H1 (cell line): ENCODE data around the gene NSD2. TPM values are rescaled to one million over a fixed set of nuclear protein-coding genes. Genes with fewer than 3 reads are reported as not detected.
"Not testable (repeated sequence)": the region's sequence is repeated elsewhere in the genome, so short reads cannot be mapped to it uniquely, and the experiment has no call there.

Source experiments
- CTCF ChIA-PET: fragments of 300-600 bp; sonication (Branson Sonifier 250); formaldehyde crosslinking; loops from one replicate; lab custom pipeline; 2021; ENCODE audit not compliant: partially characterized antibody; lab: Charles Lee
- POLR2A ChIA-PET: fragments of 300-600 bp; sonication (Branson Sonifier 250); formaldehyde crosslinking; loops from one replicate; lab custom pipeline; 2021; ENCODE audit warnings: inconsistent platforms; ENCODE audit not compliant: partially characterized antibody; lab: Charles Lee
- DNase-seq, 2 experiments: peaks; one replicate each; pipeline versions ENCODE4 v3.0.0 to v3.0.0-alpha.2; 2010 to 2022; ENCODE audit warnings: low spot score in 2 of 2, low read depth in 1 of 2, mixed read lengths in 1 of 2
- FAIRE-seq: peaks from 2 replicates; lab custom pipeline; 2011; peaks lifted over from hg19 to GRCh38; lab: Jason Lieb, UNC
- H2AFZ ChIP-seq: 2 replicates; pipeline ENCODE4 v1.8.1; 2012; ENCODE audit warnings: low read length, inconsistent platforms
- H2AK5ac ChIP-seq: 2 replicates; pipeline ENCODE4 v1.6.1; 2013; ENCODE audit warnings: low read depth, low read length
- H2BK120ac ChIP-seq: replicated peaks from 2 replicates; pipeline ENCODE3; 2013; ENCODE audit warnings: low read depth, low read length, inconsistent platforms
- H2BK12ac ChIP-seq: 2 replicates; pipeline ENCODE4 v1.6.1; 2013; ENCODE audit warnings: low read depth, low read length
- H2BK15ac ChIP-seq: 2 replicates; pipeline ENCODE4 v1.6.1; 2013; ENCODE audit warnings: low read length
- H2BK20ac ChIP-seq: 2 replicates; pipeline ENCODE4 v1.6.1; 2013; ENCODE audit warnings: low read length
- H2BK5ac ChIP-seq: 2 replicates; pipeline ENCODE4 v1.6.1; 2013; ENCODE audit warnings: low read depth, low read length
- H3K14ac ChIP-seq: 2 replicates; pipeline ENCODE4 v1.6.1; 2013; ENCODE audit warnings: inconsistent platforms; ENCODE audit not compliant: insufficient read length
- H3K18ac ChIP-seq: 2 replicates; pipeline ENCODE4 v1.6.1; 2013; ENCODE audit warnings: low read length; ENCODE audit errors: extremely low read depth
- H3K23ac ChIP-seq: 2 replicates; pipeline ENCODE4 v1.6.1; 2013; ENCODE audit warnings: inconsistent platforms; ENCODE audit not compliant: insufficient read length
- H3K23me2 ChIP-seq: 2 replicates; pipeline ENCODE4 v1.6.1; 2013; ENCODE audit warnings: low read depth, low read length
- H3K27ac ChIP-seq: 2 replicates; pipeline ENCODE4 v1.6.1; 2011; ENCODE audit warnings: low read depth, low read length, inconsistent platforms
- H3K27me3 ChIP-seq, 4 experiments: replicated peaks in 1 of 4; 1 replicate in 1 of 4; 2 replicates in 3 of 4; pipeline versions ENCODE4 v1.6.1 to v1.8.1; 2011 to 2013; ENCODE audit warnings: low read length in 3 of 4, mild to moderate bottlenecking in 3 of 4, inconsistent platforms in 2 of 4, mixed read lengths in 2 of 4, moderate library complexity in 1 of 4; ENCODE audit not compliant: control insufficient read depth in 3 of 4, insufficient read depth in 3 of 4; ENCODE audit errors: extremely low read depth in 1 of 4
- H3K36me3 ChIP-seq, 4 experiments: 2 replicates each; pipeline versions ENCODE4 v1.6.1 to v1.8.1; 2011 to 2013; ENCODE audit warnings: mild to moderate bottlenecking in 4 of 4, low read length in 3 of 4, moderate library complexity in 2 of 4, control low read depth in 1 of 4, inconsistent platforms in 1 of 4; ENCODE audit not compliant: insufficient read depth in 4 of 4, control insufficient read depth in 2 of 4
- H3K4ac ChIP-seq: replicated peaks from 2 replicates; pipeline ENCODE3; 2013; ENCODE audit warnings: low read length, low read depth, mixed read lengths, inconsistent platforms; ENCODE audit not compliant: insufficient read length
- H3K4me1 ChIP-seq, 4 experiments: replicated peaks in 1 of 4; 1 replicate in 1 of 4; 2 replicates in 3 of 4; pipeline versions ENCODE4 v1.6.1 to v1.8.1; 2011 to 2013; ENCODE audit warnings: low read length in 3 of 4, inconsistent platforms in 2 of 4, mixed read lengths in 1 of 4; ENCODE audit not compliant: insufficient read depth in 4 of 4, control insufficient read depth in 3 of 4
- H3K4me2 ChIP-seq, 2 experiments: 2 replicates each; pipeline versions ENCODE4 v1.6.1 to v1.8.1; 2011 to 2013; ENCODE audit warnings: low read depth in 2 of 2, low read length in 2 of 2, control low read depth in 1 of 2, inconsistent platforms in 1 of 2, mild to moderate bottlenecking in 1 of 2; ENCODE audit not compliant: insufficient read depth in 1 of 2
- H3K4me3 ChIP-seq, 4 experiments: fragments of 200-600, 300-600 bp in 1 of 4; sonication (generic), shearing (Covaris generic), sonication (Bioruptor Twin) in 1 of 4; 2 replicates each; pipeline versions ENCODE4 v1.5.1 to v1.8.1; 2011 to 2016; ENCODE audit warnings: low read length in 4 of 4, low read depth in 3 of 4, control low read depth in 2 of 4, inconsistent platforms in 2 of 4, mild to moderate bottlenecking in 2 of 4, mixed read lengths in 1 of 4, moderate library complexity in 1 of 4; ENCODE audit not compliant: insufficient read depth in 2 of 4; ENCODE audit errors: extremely low read depth in 1 of 4
- H3K56ac ChIP-seq: replicated peaks from 2 replicates; pipeline ENCODE3; 2013; ENCODE audit warnings: low read depth, mild to moderate bottlenecking, mixed read lengths, low read length, inconsistent platforms; ENCODE audit not compliant: insufficient read length
- H3K79me1 ChIP-seq: 2 replicates; pipeline ENCODE4 v1.6.1; 2013; ENCODE audit warnings: low read depth, low read length, control low read depth
- H3K79me2 ChIP-seq, 2 experiments: 2 replicates each; pipeline versions ENCODE4 v1.6.1 to v1.8.1; 2012 to 2013; ENCODE audit warnings: low read length in 2 of 2, mild to moderate bottlenecking in 2 of 2, inconsistent platforms in 1 of 2; ENCODE audit not compliant: insufficient read depth in 2 of 2, control insufficient read depth in 1 of 2
- H3K9ac ChIP-seq, 4 experiments: replicated peaks in 1 of 4; 1 replicate in 1 of 4; 2 replicates in 3 of 4; pipeline versions ENCODE4 v1.6.1 to v1.8.1; 2011 to 2013; ENCODE audit warnings: low read depth in 3 of 4, low read length in 3 of 4, control low read depth in 2 of 4, mild to moderate bottlenecking in 2 of 4, moderate library complexity in 2 of 4, inconsistent platforms in 1 of 4; ENCODE audit errors: extremely low read depth in 1 of 4
- H3K9me3 ChIP-seq, 2 experiments: 2 replicates each; pipeline versions ENCODE4 v1.6.1 to v1.8.1; 2012 to 2013; ENCODE audit warnings: mild to moderate bottlenecking in 2 of 2, moderate library complexity in 2 of 2, control low read depth in 1 of 2, inconsistent platforms in 1 of 2, low read depth in 1 of 2, low read length in 1 of 2, mixed read lengths in 1 of 2; ENCODE audit not compliant: insufficient read depth in 2 of 2
- H4K20me1 ChIP-seq, 2 experiments: replicated peaks in 1 of 2; 2 replicates each; pipeline versions ENCODE3 to v1.8.1; 2011 to 2013; ENCODE audit warnings: inconsistent platforms in 2 of 2, low read length in 2 of 2, mild to moderate bottlenecking in 1 of 2; ENCODE audit not compliant: insufficient read depth in 2 of 2, control insufficient read depth in 1 of 2
- H4K5ac ChIP-seq: 2 replicates; pipeline ENCODE4 v1.6.1; 2013; ENCODE audit warnings: low read length, low read depth, mixed read lengths, inconsistent platforms; ENCODE audit not compliant: insufficient read length
- H4K8ac ChIP-seq: 2 replicates; pipeline ENCODE4 v1.8.0; 2013; ENCODE audit warnings: mild to moderate bottlenecking, moderate library complexity, low read length, inconsistent platforms; ENCODE audit not compliant: insufficient read depth; ENCODE audit errors: extremely low read depth
- H4K91ac ChIP-seq: replicated peaks from 2 replicates; pipeline ENCODE3; 2013; ENCODE audit warnings: low read length, mixed read lengths, inconsistent platforms; ENCODE audit not compliant: insufficient read length
- BACH1 ChIP-seq: IDR thresholded peaks from 2 replicates; pipeline ENCODE4 v1.6.1; 2012; ENCODE audit warnings: low read length, improper control_type of control experiment
- JUND ChIP-seq: IDR thresholded peaks from 2 replicates; pipeline ENCODE4 v1.6.1; 2011; ENCODE audit warnings: mild to moderate bottlenecking, improper control_type of control experiment, low read length
- NANOG ChIP-seq: IDR thresholded peaks from 2 replicates; pipeline ENCODE4 v1.6.1; 2011; ENCODE audit warnings: low read length, low read depth, mild to moderate bottlenecking, inconsistent platforms; ENCODE audit not compliant: insufficient read depth, poor library complexity, severe bottlenecking
- SP2 ChIP-seq: IDR thresholded peaks from 2 replicates; pipeline ENCODE4 v1.6.1; 2012; ENCODE audit warnings: mild to moderate bottlenecking, low read length, inconsistent platforms
- TBP ChIP-seq: IDR thresholded peaks from 2 replicates; pipeline ENCODE4 v1.6.1; 2011; ENCODE audit warnings: low read depth, low read length, improper control_type of control experiment
- WGBS, 2 experiments: shearing (Covaris generic) in 1 of 2; methylation state at CpG; one replicate each; pipeline versions ENCODE4 v1.1.6 to v1.1.7; 2013 to 2015; ENCODE audit warnings: low lambda C conversion rate in 2 of 2, mixed read lengths in 2 of 2, inconsistent platforms in 1 of 2, low coverage in 1 of 2, missing lambda C conversion rate in 1 of 2; ENCODE audit not compliant: insufficient replicate concordance in 2 of 2, insufficient coverage in 1 of 2, insufficient read length in 1 of 2; ENCODE audit errors: extremely low coverage in 1 of 2, missing lambda C conversion rate in 1 of 2; 5-methylcytosine and 5-hydroxymethylcytosine counted together
- polyA plus RNA-seq, 7 experiments: library from polyadenylated mRNA; depleted of rRNA in 3 of 7; stranded (reverse) in 5 of 7; unstranded in 2 of 7; fragments of >200 nt in 5 of 7; fragments of 200-250 nt in 2 of 7; gene quantifications; 1 replicate in 5 of 7; 2 replicates in 1 of 7; 4 replicates in 1 of 7; pipeline versions ENCODE4 v1.2.1 to v1.2.3, GENCODE V29; 2011 to 2013; ENCODE audit warnings: missing spikeins in 2 of 7, mixed read lengths in 2 of 7
- total RNA-seq: library from RNA; stranded (reverse); fragmentation: NEBNext Ultra II Directional; extraction: Animal tissue kit (Norgen Biotek cat#: 25700); gene quantifications from 2 replicates; pipeline ENCODE4 v1.2.1, GENCODE V29; 2021

Gene NSD2
- total and polyA plus RNA-seq, 2 of the 8 experiments (the other 6 are each of a cell fraction or from before 2014, with no cell fraction given) = 26.7 to 129 TPM

DNA sequence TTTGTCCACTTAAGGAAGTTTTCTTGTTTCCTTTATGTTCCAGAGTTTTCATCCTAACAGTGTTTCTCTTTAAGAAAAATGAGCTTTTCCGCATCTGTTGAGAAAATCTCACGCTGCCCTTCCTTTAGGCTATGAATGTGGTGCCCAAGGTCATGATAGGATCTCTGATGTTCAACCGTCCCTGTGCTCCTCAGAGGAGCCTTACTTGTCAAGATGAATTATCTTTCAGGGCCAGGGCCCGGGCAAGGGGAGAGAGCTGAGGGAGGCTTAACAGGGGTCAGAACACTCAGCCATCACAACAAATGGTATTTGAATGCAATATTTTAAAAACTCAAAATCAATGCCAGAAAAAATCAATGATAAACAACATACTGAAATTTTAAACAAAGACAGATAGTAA is 143.8 kb downstream of the NSD2 start (continued):
- no peak for TF ChIP-seq TBP
- TF ChIP-seq BACH1 = no peak
- TF ChIP-seq NANOG = no peak
- TF ChIP-seq JUND = no peak
- TF ChIP-seq SP2 = no peak

DNA sequence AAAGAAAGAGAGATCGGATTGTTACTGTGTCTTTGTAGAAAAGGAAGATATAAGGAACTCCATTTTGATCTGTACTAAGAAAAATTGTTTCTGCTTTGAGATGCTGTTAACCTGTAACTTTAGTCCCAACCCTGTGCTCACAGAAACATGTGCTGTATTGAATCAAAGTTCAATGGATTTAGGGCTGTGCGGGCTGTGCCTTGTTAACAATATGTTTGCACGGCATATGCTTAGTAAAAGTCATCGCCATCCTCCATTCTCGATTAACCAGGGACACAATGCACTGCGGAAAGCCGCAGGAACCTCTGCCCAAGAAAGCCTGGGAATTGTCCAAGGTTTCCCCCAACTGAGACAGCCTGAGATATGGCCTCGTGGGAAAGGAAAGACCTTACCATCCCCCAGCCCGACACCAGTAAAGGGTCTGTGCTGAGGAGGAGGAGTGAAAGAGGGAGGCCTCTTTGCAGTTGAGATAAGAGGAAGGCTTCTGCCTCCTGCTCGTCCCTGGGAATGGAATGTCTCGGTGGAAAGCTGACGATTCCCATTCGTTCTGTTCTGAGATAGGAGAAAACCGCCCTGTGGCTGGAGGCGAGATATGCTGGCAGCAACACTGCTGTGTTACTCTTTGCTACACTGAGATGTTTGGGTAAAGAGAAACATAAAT is 150.3 kb downstream of the NSD2 start:
- not testable (repeated sequence) for H3K23me2 ChIP-seq
- CTCF ChIA-PET = interaction anchor here (0.7 to 0.8 kb wide), 2 partner anchors 266 to 743 kb away, joined by 3 to 5 read pairs; no protein-coding TSS in a partner anchor

More for the DNA sequence above, 150.3 kb downstream of the NSD2 start:
- H3K36me3 ChIP-seq, H2BK15ac ChIP-seq, H3K23ac ChIP-seq, H3K4me3 ChIP-seq, H2BK120ac ChIP-seq, H4K8ac ChIP-seq, H2BK5ac ChIP-seq, H4K20me1 ChIP-seq, H3K9ac ChIP-seq, H3K56ac ChIP-seq, H3K4ac ChIP-seq, H3K79me1 ChIP-seq, H2AK5ac ChIP-seq, H3K4me1 ChIP-seq, H3K9me3 ChIP-seq, H3K27ac ChIP-seq, H2BK20ac ChIP-seq, H2BK12ac ChIP-seq, H4K5ac ChIP-seq, DNase-seq, H3K14ac ChIP-seq, H3K79me2 ChIP-seq, H4K91ac ChIP-seq, H3K27me3 ChIP-seq, FAIRE-seq, H3K18ac ChIP-seq: not testable (repeated sequence)
- peak overlapping the region; percentile 8 to 39; a peak in 2 of 4 replicates for H3K4me2 ChIP-seq
- 61% methylated on average over 15 of the region's 15 CpGs; no CpG with 5 or more reads in 1 of the 2 experiments for WGBS, 2 experiments
- H2AFZ ChIP-seq = peak overlapping the region; percentile 51; the same call in 1 of the 2 replicates
- POLR2A ChIA-PET = interaction anchor here (0.8 to 1.0 kb wide), 3 partner anchors 12 to 24 kb away, joined by 3 to 5 read pairs (median 3); partner anchors contain the start of gene NELFA
